Liver (tissue), 9 donors: ENCODE measurements around the gene ACER2. TPM values are rescaled to one million over a fixed set of nuclear protein-coding genes. Genes with fewer than 3 reads are reported as not detected.

Source experiments
- DNase-seq: peaks from one replicate; pipeline ENCODE4 v3.0.0-alpha.2; 2017; ENCODE audit warnings: low spot score
- H3K27ac ChIP-seq, 2 donors: one replicate each; pipeline ENCODE4 v1.7.0; 2013; ENCODE audit warnings: inconsistent platforms in 2 of 2, low read length in 2 of 2, control low read depth in 1 of 2, low read depth in 1 of 2, mild to moderate bottlenecking in 1 of 2
- H3K27me3 ChIP-seq, 4 donors: one replicate each; pipeline versions ENCODE4 v1.6.1 to v1.7.0; 2013; ENCODE audit warnings: low read length in 3 of 4, inconsistent platforms in 1 of 4, mild to moderate bottlenecking in 1 of 4, moderate library complexity in 1 of 4; ENCODE audit not compliant: control insufficient read depth in 4 of 4, insufficient read depth in 4 of 4
- H3K36me3 ChIP-seq, 4 donors: one replicate each; pipeline versions ENCODE4 v1.6.1 to v1.7.0; 2013; ENCODE audit warnings: low read length in 3 of 4, mild to moderate bottlenecking in 3 of 4, low read depth in 1 of 4, moderate library complexity in 1 of 4; ENCODE audit not compliant: control insufficient read depth in 4 of 4, insufficient read depth in 3 of 4
- H3K4me1 ChIP-seq, 4 donors: one replicate each; pipeline versions ENCODE4 v1.6.1 to v1.7.0; 2013; ENCODE audit warnings: low read length in 3 of 4, mild to moderate bottlenecking in 3 of 4, moderate library complexity in 1 of 4; ENCODE audit not compliant: control insufficient read depth in 4 of 4, insufficient read depth in 4 of 4
- H3K4me3 ChIP-seq, 3 donors: one replicate each; pipeline versions ENCODE4 v1.6.1 to v1.7.0; 2013; ENCODE audit warnings: low read length in 3 of 3, control low read depth in 1 of 3, low read depth in 1 of 3, mild to moderate bottlenecking in 1 of 3
- H3K9ac ChIP-seq, 2 donors: one replicate each; pipeline ENCODE4 v1.7.0; 2013; ENCODE audit warnings: low read length in 2 of 2, mild to moderate bottlenecking in 2 of 2, moderate library complexity in 2 of 2, control low read depth in 1 of 2, low read depth in 1 of 2
- H3K9me3 ChIP-seq, 4 donors: one replicate each; pipeline versions ENCODE4 v1.6.1 to v1.7.0; 2013; ENCODE audit warnings: low read length in 3 of 4; ENCODE audit not compliant: control insufficient read depth in 4 of 4
- ATF3 ChIP-seq: IDR thresholded peaks from 2 replicates; pipeline ENCODE4 v1.6.1; 2016; ENCODE audit warnings: antibody characterized with exemption
- CTCF ChIP-seq: fragments of 150-350 bp; IDR thresholded peaks from 2 replicates; pipeline ENCODE4 v1.5.1; 2017; ENCODE audit warnings: improper control_type of control experiment, low read depth, low read length; ENCODE audit not compliant: missing input control
- EGR1 ChIP-seq, 2 donors: IDR thresholded peaks; 2 replicates each; pipeline ENCODE4 v1.6.1; 2016 to 2018; ENCODE audit warnings: antibody characterized with exemption in 2 of 2, low read depth in 2 of 2
- FOXA1 ChIP-seq: IDR thresholded peaks from 2 replicates; pipeline ENCODE4 v1.6.1; 2016; ENCODE audit warnings: antibody characterized with exemption
- FOXA2 ChIP-seq: IDR thresholded peaks from 2 replicates; pipeline ENCODE4 v1.6.1; 2016; ENCODE audit warnings: antibody characterized with exemption
- GABPA ChIP-seq, 2 donors: IDR thresholded peaks in 1 of 2; conservative IDR thresholded peaks in 1 of 2; 2 replicates each; pipeline ENCODE4 v1.6.1; 2016; ENCODE audit warnings: antibody characterized with exemption in 2 of 2, mild to moderate bottlenecking in 1 of 2, moderate library complexity in 1 of 2
- HNF4G ChIP-seq: IDR thresholded peaks from 2 replicates; pipeline ENCODE4 v1.6.1; 2016; ENCODE audit warnings: antibody characterized with exemption
- JUND ChIP-seq, 2 donors: IDR thresholded peaks; 2 replicates each; pipeline ENCODE4 v1.6.1; 2016; ENCODE audit warnings: antibody characterized with exemption in 2 of 2
- MAX ChIP-seq: IDR thresholded peaks from 2 replicates; pipeline ENCODE4 v1.6.1; 2016; ENCODE audit warnings: antibody characterized with exemption
- NR2F2 ChIP-seq: IDR thresholded peaks from 2 replicates; pipeline ENCODE4 v1.6.1; 2016; ENCODE audit warnings: antibody characterized with exemption
- RAD21 ChIP-seq, 2 donors: IDR thresholded peaks; 2 replicates each; pipeline ENCODE4 v1.6.1; 2016; ENCODE audit warnings: antibody characterized with exemption in 2 of 2, mild to moderate bottlenecking in 2 of 2
- REST ChIP-seq: IDR thresholded peaks from 2 replicates; pipeline ENCODE4 v1.6.1; 2016; ENCODE audit warnings: antibody characterized with exemption, mild to moderate bottlenecking
- RXRA ChIP-seq, 2 donors: IDR thresholded peaks; 2 replicates each; pipeline ENCODE4 v1.6.1; 2017 to 2018; ENCODE audit warnings: antibody characterized with exemption in 2 of 2, mild to moderate bottlenecking in 1 of 2
- SP1 ChIP-seq: IDR thresholded peaks from 2 replicates; pipeline ENCODE4 v1.6.1; 2018; ENCODE audit warnings: antibody characterized with exemption, mild to moderate bottlenecking
- YY1 ChIP-seq: IDR thresholded peaks from 2 replicates; pipeline ENCODE4 v1.6.1; 2016; ENCODE audit warnings: antibody characterized with exemption, mild to moderate bottlenecking
- WGBS: extraction: QIAGEN DNeasy Blood & Tissue Kit; methylation state at CpG from one replicate; pipeline ENCODE4 v1.1.7; 2013; 5-methylcytosine and 5-hydroxymethylcytosine counted together
- polyA plus RNA-seq, 2 donors: library from polyadenylated mRNA; stranded (reverse) in 1 of 2; unstranded in 1 of 2; fragments of 200-250 nt in 1 of 2; fragments of >200 nt in 1 of 2; fragmentation: Nextera tagmentation in 1 of 2; extraction: Ambion mirVana in 1 of 2; gene quantifications; one replicate each; pipeline versions ENCODE4 v1.2.1 to v1.2.3, GENCODE V29; 2013 to 2015
- total RNA-seq, 2 donors: library from RNA; depleted of rRNA; stranded (reverse); fragments of >200 nt; gene quantifications; one replicate each; pipeline ENCODE4 v1.2.3, GENCODE V29; 2014
- donor health status: healthy.
- donor health status: healthy.
- donor health status: healthy.
- donor health status: healthy.
- donor health status: healthy.

The ACER2 gene
- total and polyA plus RNA-seq, 4 donors: 0.47 to 4.0 (median 1.9) TPM

GRCh38 chr9:19490828-19491227, 82.0 kb downstream of the ACER2 start (continued):
- no peak for TF ChIP-seq REST
- TF ChIP-seq RAD21 (IDR thresholded peaks at IDR 0.05): no peak

GRCh38 chr9:19492775-19493173, 84.0 kb downstream of the ACER2 start:
- TF ChIP-seq NR2F2 (no peak), EGR1 (IDR thresholded peaks at IDR 0.05; ENCODE audit: low read depth in 2 of 2) (no peak), YY1 (no peak), CTCF (no peak), GABPA (IDR thresholded peaks at IDR 0.05 in 1 of 2, conservative IDR thresholded peaks at IDR 0.05 in 1 of 2) (no peak), FOXA2 (no peak), ATF3 (no peak), HNF4G (no peak), RAD21 (IDR thresholded peaks at IDR 0.05) (no peak), RXRA (IDR thresholded peaks at IDR 0.05) (no peak), FOXA1 (no peak), SP1 (no peak), JUND (IDR thresholded peaks at IDR 0.05) (no peak)
- Histone ChIP-seq H3K27me3 (no peaks in the 10 kb centered on the region), H3K9ac (no peak overlapping the region), H3K36me3 (no peaks in the 10 kb centered on the region), H3K9me3 (no peaks in the 10 kb centered on the region), H3K4me3 (no peak overlapping the region), H3K27ac (no peak overlapping the region), H3K4me1 (peaks cover 0 to 5% (median 1%) of the 10 kb centered on the region in 4 donors)
- DNase-seq: no peak
- 73% methylated on average over 4 of the region's 4 CpGs for WGBS

- Histone ChIP-seq H3K36me3 (no peaks in the 10 kb centered on the region), H3K27ac (no peak overlapping the region), H3K27me3 (no peaks in the 10 kb centered on the region), H3K9me3 (no peaks in the 10 kb centered on the region), H3K4me1 (peaks cover 0 to 5% (median 1%) of the 10 kb centered on the region in 4 donors), H3K4me3 (no peak overlapping the region), H3K9ac (no peak overlapping the region)
- TF ChIP-seq RAD21 (IDR thresholded peaks at IDR 0.05) (peak; percentile 70 to 80), MAX (no peak), NR2F2 (peak; percentile 10), CTCF (peak; percentile 67)
- WGBS: 26% methylated on average over 19 of the region's 19 CpGs
- DNase-seq: peak; percentile 41
Measured at GRCh38 chr9:19493174-19493811, 84.5 kb downstream of the ACER2 start.
